GM23338 (cell line): ENCODE measurements around the gene ZSCAN18. TPM values are rescaled to one million over a fixed set of nuclear protein-coding genes. Genes with fewer than 3 reads are reported as not detected.

ENCODE experiments used
- ATAC-seq: fragments of 200-7000 bp; cut with Tn5 transposase; 3 replicates; pipeline ENCODE4 v1.9.1; 2020
- DNase-seq: peaks from one replicate; pipeline ENCODE4 v3.0.0-alpha.2; 2015; ENCODE audit warnings: low spot score
- H2AFZ ChIP-seq: fragments of 200-600 bp; sonication (generic); 2 replicates; pipeline ENCODE4 v1.8.0; 2016; ENCODE audit warnings: antibody characterized with exemption, mild to moderate bottlenecking, moderate library complexity
- H3F3A ChIP-seq: fragments of 200-600 bp; sonication (generic); replicated peaks from 2 replicates; pipeline ENCODE4 v1.8.0; 2017; ENCODE audit warnings: antibody characterized with exemption, mixed run types, low read depth
- H3K27ac ChIP-seq: fragments of 200-600 bp; sonication (generic); 2 replicates; pipeline ENCODE4 v1.6.1; 2016; ENCODE audit warnings: low read depth
- H3K27me3 ChIP-seq: fragments of 200-600 bp; sonication (generic); 2 replicates; pipeline ENCODE4 v1.8.0; 2016; ENCODE audit warnings: mild to moderate bottlenecking, mixed run types, moderate library complexity; ENCODE audit not compliant: insufficient read depth
- H3K36me3 ChIP-seq: fragments of 200-600 bp; sonication (generic); 2 replicates; pipeline ENCODE4 v1.8.0; 2016; ENCODE audit warnings: mild to moderate bottlenecking; ENCODE audit not compliant: insufficient read depth
- H3K4me1 ChIP-seq: fragments of 200-600 bp; sonication (generic); 2 replicates; pipeline ENCODE4 v1.8.0; 2016; ENCODE audit warnings: mild to moderate bottlenecking, moderate library complexity; ENCODE audit not compliant: insufficient read depth
- H3K4me2 ChIP-seq: fragments of 200-600 bp; sonication (generic); 2 replicates; pipeline ENCODE4 v1.7.1; 2017; ENCODE audit warnings: mixed run types
- H3K4me3 ChIP-seq: fragments of 200-600 bp; sonication (generic); 2 replicates; pipeline ENCODE4 v1.6.1; 2016; ENCODE audit warnings: mixed run types
- H3K79me2 ChIP-seq: fragments of 200-600 bp; sonication (generic); replicated peaks from 2 replicates; pipeline ENCODE4 v1.8.0; 2017; ENCODE audit warnings: mild to moderate bottlenecking; ENCODE audit not compliant: insufficient read depth
- H3K9me2 ChIP-seq: fragments of 200-600 bp; sonication (generic); 2 replicates; pipeline ENCODE4 v1.8.0; 2017; ENCODE audit not compliant: insufficient read depth
- H4K20me1 ChIP-seq: fragments of 200-600 bp; sonication (generic); replicated peaks from 2 replicates; pipeline ENCODE4 v1.8.0; 2017; ENCODE audit warnings: mild to moderate bottlenecking; ENCODE audit not compliant: insufficient read depth
- H3K27ac Mint-ChIP-seq: 2 replicates; pipeline ENCODE4 v1.8.0; 2020; ENCODE audit warnings: inconsistent platforms, mild to moderate bottlenecking, moderate library complexity, mixed read lengths
- H3K27me3 Mint-ChIP-seq: 3 replicates; pipeline ENCODE4 v1.8.0; 2022; ENCODE audit warnings: low read depth, mild to moderate bottlenecking, moderate library complexity, mixed read lengths, inconsistent platforms; ENCODE audit not compliant: insufficient read depth, poor library complexity
- H3K36me3 Mint-ChIP-seq: 3 replicates; pipeline ENCODE4 v1.8.0; 2021; ENCODE audit warnings: low read depth, mild to moderate bottlenecking, inconsistent platforms, moderate library complexity, mixed read lengths
- H3K4me1 Mint-ChIP-seq: 3 replicates; pipeline ENCODE4 v1.8.0; 2020; ENCODE audit warnings: mild to moderate bottlenecking, inconsistent platforms, mixed read lengths
- H3K4me3 Mint-ChIP-seq: 3 replicates; pipeline ENCODE4 v1.8.0; 2021; ENCODE audit warnings: moderate library complexity, mild to moderate bottlenecking, inconsistent platforms, mixed read lengths
- H3K9me3 Mint-ChIP-seq: 3 replicates; pipeline ENCODE4 v1.8.0; 2020; ENCODE audit warnings: moderate library complexity, mild to moderate bottlenecking, inconsistent platforms, mixed read lengths
- CREB1 ChIP-seq: fragments of 250-450 bp; sonication (Bioruptor Pico); IDR thresholded peaks from 2 replicates; pipeline ENCODE4 v1.5.0; 2020; ENCODE audit warnings: low read depth, mild to moderate bottlenecking, moderate library complexity
- CTCF ChIP-seq, 2 experiments: fragments of 200-600 bp in 1 of 2; sonication (generic) in 1 of 2; conservative IDR thresholded peaks; 2 replicates each; pipeline versions ENCODE4 v1.5.1 to v1.6.1; 2016 to 2017; ENCODE audit warnings: antibody characterized with exemption in 2 of 2, low read depth in 2 of 2, mild to moderate bottlenecking in 2 of 2, moderate library complexity in 1 of 2
- ETS1 ChIP-seq: IDR thresholded peaks from 2 replicates; pipeline ENCODE4 v1.6.1; 2016; ENCODE audit warnings: antibody characterized with exemption
- EZH2 ChIP-seq: fragments of 200-600 bp; sonication (generic); IDR thresholded peaks from one replicate; pipeline ENCODE4 v1.8.0; 2017; ENCODE audit warnings: antibody characterized with exemption, mild to moderate bottlenecking, low read depth; ENCODE audit not compliant: unreplicated experiment
- EZH2phosphoT487 ChIP-seq: fragments of 200-600 bp; sonication (generic); IDR thresholded peaks from one replicate; pipeline ENCODE4 v1.8.1; 2018; ENCODE audit warnings: antibody characterized with exemption; ENCODE audit not compliant: unreplicated experiment
- JUNB ChIP-seq: IDR thresholded peaks from one replicate; pipeline ENCODE4 v1.6.1; 2016; ENCODE audit warnings: antibody characterized with exemption; ENCODE audit not compliant: unreplicated experiment
- NANOG ChIP-seq: IDR thresholded peaks from 2 replicates; pipeline ENCODE4 v1.6.1; 2016; ENCODE audit warnings: antibody characterized with exemption, borderline replicate concordance
- POLR2AphosphoS5 ChIP-seq: IDR thresholded peaks from 2 replicates; pipeline ENCODE4 v1.6.1; 2016; ENCODE audit warnings: antibody characterized with exemption, low read depth
- ZNF331 ChIP-seq: fragments of 250-450 bp; sonication (Bioruptor Pico); IDR thresholded peaks from 2 replicates; pipeline ENCODE4 v1.5.0; 2020; ENCODE audit warnings: low read depth, mild to moderate bottlenecking, moderate library complexity
- ZNF462 ChIP-seq: fragments of 250-450 bp; sonication (Bioruptor Pico); IDR thresholded peaks from 2 replicates; pipeline ENCODE4 v1.5.0; 2020; ENCODE audit warnings: mild to moderate bottlenecking, moderate library complexity
- polyA plus RNA-seq: library from polyadenylated mRNA; unstranded; fragments of >200 nt; fragmentation: Nextera tagmentation; extraction: Ambion mirVana; gene quantifications from 2 replicates; pipeline ENCODE4 v1.2.1, GENCODE V29; 2016
- total RNA-seq: library from RNA; depleted of rRNA; stranded (reverse); fragments of >200 nt; shearing (Covaris generic); gene quantifications from 2 replicates; pipeline ENCODE4 v1.2.3, GENCODE V29; 2014

ZSCAN18 gene
- total and polyA plus RNA-seq, 2 experiments from 2014 or later: 25.1 to 75.0 TPM

GRCh38 chr19:58134244-58134643 lies 36.2 kb upstream of the ZSCAN18 start:
- Histone ChIP-seq H3K4me3 (no peak overlapping the region), H3K36me3 (peaks cover 66% of the 10 kb centered on the region), H3K27ac (no peak overlapping the region), H4K20me1 (no peaks in the 10 kb centered on the region), H3K4me2 (no peak overlapping the region), H3K27me3 (no peaks in the 10 kb centered on the region), H3K79me2 (no peaks in the 10 kb centered on the region; the same call in 1 of the 2 replicates), H3K4me1 (no peaks in the 10 kb centered on the region), H2AFZ (no peak overlapping the region), H3F3A (no peaks in the 10 kb centered on the region), H3K9me2 (no peaks in the 10 kb centered on the region; the same call in 1 of the 2 replicates)
- no peak overlapping the region for H3K4me3 Mint-ChIP-seq
- no peak overlapping the region for H3K27ac Mint-ChIP-seq
- DNase-seq (no peak), ATAC-seq (no peak)
- peaks cover 98% of the 10 kb centered on the region for H3K9me3 Mint-ChIP-seq
- no peak for TF ChIP-seq CREB1
- TF ChIP-seq ZNF462 (CRISPR knock-in tag): no peak
- no peak for TF ChIP-seq EZH2phosphoT487
- no peak for TF ChIP-seq ETS1
- no peak for TF ChIP-seq JUNB
- no peaks in the 10 kb centered on the region for H3K4me1 Mint-ChIP-seq
- H3K36me3 Mint-ChIP-seq: peaks cover 100% of the 10 kb centered on the region
- no peaks in the 10 kb centered on the region for H3K27me3 Mint-ChIP-seq

- peaks cover 99% of the 10 kb centered on the region for H3K9me3 Mint-ChIP-seq
- TF ChIP-seq CREB1: no peak
- no peak for TF ChIP-seq EZH2
- TF ChIP-seq POLR2AphosphoS5: no peak
- TF ChIP-seq ZNF331 (CRISPR knock-in tag): no peak
- no peak for TF ChIP-seq NANOG
- no peak for TF ChIP-seq CTCF (conservative IDR thresholded peaks at IDR 0.05; ENCODE audit: low read depth in 2 of 2)
These were observed 31.3 kb upstream of the ZSCAN18 start for GRCh38 chr19:58129284-58129683.

More at GRCh38 chr19:58129284-58129683, 31.3 kb upstream of the ZSCAN18 start:
- no peaks in the 10 kb centered on the region for H3K9me2 ChIP-seq
- H3K36me3 Mint-ChIP-seq: peaks cover 100% of the 10 kb centered on the region
- DNase-seq (no peak), ATAC-seq (no peak)
- no peak overlapping the region for H3K27ac ChIP-seq
- no peaks in the 10 kb centered on the region for H3K27me3 ChIP-seq
- peaks cover 73% of the 10 kb centered on the region for H3K36me3 ChIP-seq
- no peak overlapping the region for H3K4me2 ChIP-seq
- no peaks in the 10 kb centered on the region for H4K20me1 ChIP-seq
- no peaks in the 10 kb centered on the region for H3F3A ChIP-seq
- no peak overlapping the region for H3K4me3 Mint-ChIP-seq
- H3K79me2 ChIP-seq: no peaks in the 10 kb centered on the region; the same call in 1 of the 2 replicates
- no peak overlapping the region for H2AFZ ChIP-seq
- H3K4me3 ChIP-seq: no peak overlapping the region
- no peaks in the 10 kb centered on the region for H3K4me1 Mint-ChIP-seq
- H3K4me1 ChIP-seq: no peaks in the 10 kb centered on the region
- peaks cover 10% of the 10 kb centered on the region for H3K27me3 Mint-ChIP-seq
- no peak overlapping the region for H3K27ac Mint-ChIP-seq
